A549 (cell line): Measurements from ENCODE around the gene PNMA5.

Experiments used
- CBX2 ChIP-seq: fragments of 200-600 bp; sonication (generic); IDR thresholded peaks from 2 replicates; pipeline ENCODE4 v1.6.1; 2016; ENCODE audit warnings: low read depth, mild to moderate bottlenecking, borderline replicate concordance
- CEBPB ChIP-seq, 2 experiments: fragments of >200 bp in 1 of 2; sonication (Bioruptor Twin) in 1 of 2; formaldehyde crosslinking in 1 of 2; IDR thresholded peaks; 2 replicates each; pipeline ENCODE4 v1.6.1; 2012 to 2016
- CHD4 ChIP-seq: fragments of 200-600 bp; sonication (generic); IDR thresholded peaks from 2 replicates; pipeline ENCODE4 v1.6.1; 2016; ENCODE audit warnings: antibody characterized with exemption, mild to moderate bottlenecking, borderline replicate concordance
- EP300 ChIP-seq, 2 experiments: fragments of >200 bp; sonication (Bioruptor Twin); formaldehyde crosslinking; IDR thresholded peaks; 2 replicates in 1 of 2; 3 replicates in 1 of 2; pipeline ENCODE4 v1.6.1; 2016 to 2017
- JUN ChIP-seq, 2 experiments: fragments of >200 bp; sonication (Bioruptor Twin); formaldehyde crosslinking; IDR thresholded peaks; 2 replicates in 1 of 2; 3 replicates in 1 of 2; pipeline ENCODE4 v1.6.1; 2016 to 2017
- NFE2L2 ChIP-seq: fragments of 150-350 bp; conservative IDR thresholded peaks from 2 replicates; pipeline ENCODE4 v1.6.1; 2014; ENCODE audit warnings: low read length
- PHF8 ChIP-seq: fragments of 200-600 bp; sonication (generic); IDR thresholded peaks from 2 replicates; pipeline ENCODE4 v1.6.1; 2016; ENCODE audit warnings: low read depth, mild to moderate bottlenecking, antibody characterized with exemption, moderate library complexity, borderline replicate concordance
- RCOR1 ChIP-seq: fragments of 150-350 bp; IDR thresholded peaks from 2 replicates; pipeline ENCODE4 v1.6.1; 2014; ENCODE audit warnings: antibody characterized with exemption, low read length, low read depth
- ZSCAN20 ChIP-seq: fragments of 250-450 bp; sonication (Bioruptor Pico); IDR thresholded peaks from 2 replicates; pipeline ENCODE4 v1.8.0; 2022; ENCODE audit warnings: mild to moderate bottlenecking, moderate library complexity
- TF ChIP-seq, protein P1 (sequence below): fragments of >200 bp; sonication (Bioruptor Twin); formaldehyde crosslinking; IDR thresholded peaks from 3 replicates; pipeline ENCODE4 v1.5.1; 2016
- TF ChIP-seq, protein P2 (sequence below): fragments of 150-350 bp; IDR thresholded peaks from 2 replicates; pipeline ENCODE4 v1.6.1; 2014; ENCODE audit warnings: low read depth, mild to moderate bottlenecking, low read length
- TF ChIP-seq, protein P3 (sequence below): fragments of 200-600 bp; sonication (generic); IDR thresholded peaks from 2 replicates; pipeline ENCODE4 v1.6.1; 2016; ENCODE audit warnings: antibody characterized with exemption, mild to moderate bottlenecking, moderate library complexity

DNA sequence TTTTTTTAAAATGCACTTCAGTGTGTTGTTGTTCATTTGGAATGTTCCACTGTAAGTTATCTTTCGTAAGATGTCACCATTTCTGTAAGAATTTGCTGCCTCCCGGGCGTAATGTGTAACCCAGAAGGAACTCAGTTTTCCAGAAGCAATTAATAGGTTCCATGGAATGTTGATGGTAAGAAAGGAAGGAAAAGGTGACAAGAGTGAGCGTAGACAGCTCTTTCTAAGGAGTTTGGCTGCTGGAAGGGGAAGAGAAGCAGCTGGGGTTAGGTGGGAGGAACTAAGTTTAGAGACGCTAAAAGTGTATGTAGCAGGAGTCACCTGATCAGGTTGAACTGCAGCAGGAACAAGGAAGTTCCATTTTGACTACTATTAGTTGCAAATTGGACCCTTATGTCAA is 35.9 kb downstream of the PNMA5 start:
- TF ChIP-seq, protein P1, sequence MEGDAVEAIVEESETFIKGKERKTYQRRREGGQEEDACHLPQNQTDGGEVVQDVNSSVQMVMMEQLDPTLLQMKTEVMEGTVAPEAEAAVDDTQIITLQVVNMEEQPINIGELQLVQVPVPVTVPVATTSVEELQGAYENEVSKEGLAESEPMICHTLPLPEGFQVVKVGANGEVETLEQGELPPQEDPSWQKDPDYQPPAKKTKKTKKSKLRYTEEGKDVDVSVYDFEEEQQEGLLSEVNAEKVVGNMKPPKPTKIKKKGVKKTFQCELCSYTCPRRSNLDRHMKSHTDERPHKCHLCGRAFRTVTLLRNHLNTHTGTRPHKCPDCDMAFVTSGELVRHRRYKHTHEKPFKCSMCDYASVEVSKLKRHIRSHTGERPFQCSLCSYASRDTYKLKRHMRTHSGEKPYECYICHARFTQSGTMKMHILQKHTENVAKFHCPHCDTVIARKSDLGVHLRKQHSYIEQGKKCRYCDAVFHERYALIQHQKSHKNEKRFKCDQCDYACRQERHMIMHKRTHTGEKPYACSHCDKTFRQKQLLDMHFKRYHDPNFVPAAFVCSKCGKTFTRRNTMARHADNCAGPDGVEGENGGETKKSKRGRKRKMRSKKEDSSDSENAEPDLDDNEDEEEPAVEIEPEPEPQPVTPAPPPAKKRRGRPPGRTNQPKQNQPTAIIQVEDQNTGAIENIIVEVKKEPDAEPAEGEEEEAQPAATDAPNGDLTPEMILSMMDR, result no peak
- no peak for TF ChIP-seq CEBPB (IDR thresholded peaks at IDR 0.05)
- TF ChIP-seq NFE2L2, result no peak
- no peak for TF ChIP-seq EP300 (IDR thresholded peaks at IDR 0.05)
- no peak for TF ChIP-seq CHD4
- TF ChIP-seq CBX2, result no peak
- TF ChIP-seq, protein P2, sequence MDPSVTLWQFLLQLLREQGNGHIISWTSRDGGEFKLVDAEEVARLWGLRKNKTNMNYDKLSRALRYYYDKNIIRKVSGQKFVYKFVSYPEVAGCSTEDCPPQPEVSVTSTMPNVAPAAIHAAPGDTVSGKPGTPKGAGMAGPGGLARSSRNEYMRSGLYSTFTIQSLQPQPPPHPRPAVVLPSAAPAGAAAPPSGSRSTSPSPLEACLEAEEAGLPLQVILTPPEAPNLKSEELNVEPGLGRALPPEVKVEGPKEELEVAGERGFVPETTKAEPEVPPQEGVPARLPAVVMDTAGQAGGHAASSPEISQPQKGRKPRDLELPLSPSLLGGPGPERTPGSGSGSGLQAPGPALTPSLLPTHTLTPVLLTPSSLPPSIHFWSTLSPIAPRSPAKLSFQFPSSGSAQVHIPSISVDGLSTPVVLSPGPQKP, result no peak
- no peak for TF ChIP-seq RCOR1
- no peak for TF ChIP-seq JUN (IDR thresholded peaks at IDR 0.05)
- TF ChIP-seq ZSCAN20 (CRISPR knock-in tag), result no peak
- no peak for TF ChIP-seq PHF8
- TF ChIP-seq, protein P3, sequence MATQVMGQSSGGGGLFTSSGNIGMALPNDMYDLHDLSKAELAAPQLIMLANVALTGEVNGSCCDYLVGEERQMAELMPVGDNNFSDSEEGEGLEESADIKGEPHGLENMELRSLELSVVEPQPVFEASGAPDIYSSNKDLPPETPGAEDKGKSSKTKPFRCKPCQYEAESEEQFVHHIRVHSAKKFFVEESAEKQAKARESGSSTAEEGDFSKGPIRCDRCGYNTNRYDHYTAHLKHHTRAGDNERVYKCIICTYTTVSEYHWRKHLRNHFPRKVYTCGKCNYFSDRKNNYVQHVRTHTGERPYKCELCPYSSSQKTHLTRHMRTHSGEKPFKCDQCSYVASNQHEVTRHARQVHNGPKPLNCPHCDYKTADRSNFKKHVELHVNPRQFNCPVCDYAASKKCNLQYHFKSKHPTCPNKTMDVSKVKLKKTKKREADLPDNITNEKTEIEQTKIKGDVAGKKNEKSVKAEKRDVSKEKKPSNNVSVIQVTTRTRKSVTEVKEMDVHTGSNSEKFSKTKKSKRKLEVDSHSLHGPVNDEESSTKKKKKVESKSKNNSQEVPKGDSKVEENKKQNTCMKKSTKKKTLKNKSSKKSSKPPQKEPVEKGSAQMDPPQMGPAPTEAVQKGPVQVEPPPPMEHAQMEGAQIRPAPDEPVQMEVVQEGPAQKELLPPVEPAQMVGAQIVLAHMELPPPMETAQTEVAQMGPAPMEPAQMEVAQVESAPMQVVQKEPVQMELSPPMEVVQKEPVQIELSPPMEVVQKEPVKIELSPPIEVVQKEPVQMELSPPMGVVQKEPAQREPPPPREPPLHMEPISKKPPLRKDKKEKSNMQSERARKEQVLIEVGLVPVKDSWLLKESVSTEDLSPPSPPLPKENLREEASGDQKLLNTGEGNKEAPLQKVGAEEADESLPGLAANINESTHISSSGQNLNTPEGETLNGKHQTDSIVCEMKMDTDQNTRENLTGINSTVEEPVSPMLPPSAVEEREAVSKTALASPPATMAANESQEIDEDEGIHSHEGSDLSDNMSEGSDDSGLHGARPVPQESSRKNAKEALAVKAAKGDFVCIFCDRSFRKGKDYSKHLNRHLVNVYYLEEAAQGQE, result no peak
